Heart left ventricle (tissue), 16 donors: ENCODE results near the gene AFAP1L1. TPM values are rescaled to one million over a fixed set of nuclear protein-coding genes. Genes with fewer than 3 reads are reported as not detected.
A peak's percentile ranks its signal among the peaks of the same experiment; 100 is the strongest.

ENCODE experiments used
- ATAC-seq, 4 donors: fragments of 200-7000 bp; cut with Tn5 transposase; one replicate each; pipeline ENCODE4 v1.9.1; 2020 to 2022; ENCODE audit warnings: moderate library complexity in 4 of 4, mild to moderate bottlenecking in 3 of 4, moderate number of reproducible peaks in 1 of 4
- DNase-seq, 5 donors: peaks; one replicate each; pipeline ENCODE4 v3.0.0-alpha.2; 2020
- H3K27ac ChIP-seq, 12 donors: fragments of 200-600 bp; sonication (generic) in 4 of 12; one replicate each; pipeline versions ENCODE4 v1.5.0 to v1.8.0; 2016 to 2022; ENCODE audit warnings: mild to moderate bottlenecking in 2 of 12
- H3K27me3 ChIP-seq, 9 donors: fragments of 200-600 bp; sonication (generic) in 2 of 9; one replicate each; pipeline versions ENCODE4 v1.5.1 to v1.8.0; 2016 to 2022; ENCODE audit warnings: mild to moderate bottlenecking in 3 of 9
- H3K36me3 ChIP-seq, 9 donors: fragments of 200-600 bp; sonication (generic) in 2 of 9; one replicate each; pipeline versions ENCODE4 v1.5.0 to v1.8.0; 2018 to 2022; ENCODE audit warnings: mild to moderate bottlenecking in 2 of 9
- H3K4me1 ChIP-seq, 12 donors: fragments of 200-600 bp; sonication (generic) in 4 of 12; one replicate each; pipeline versions ENCODE4 v1.5.0 to v1.8.0; 2016 to 2022; ENCODE audit warnings: mild to moderate bottlenecking in 3 of 12
- H3K4me3 ChIP-seq, 12 donors: fragments of 200-600 bp; sonication (generic) in 4 of 12; one replicate each; pipeline versions ENCODE4 v1.5.0 to v1.8.0; 2017 to 2022; ENCODE audit warnings: mild to moderate bottlenecking in 9 of 12, moderate library complexity in 4 of 12
- H3K9me3 ChIP-seq, 12 donors: fragments of 200-600 bp; sonication (generic) in 4 of 12; one replicate each; pipeline versions ENCODE4 v1.5.0 to v1.8.0; 2016 to 2022; ENCODE audit warnings: mild to moderate bottlenecking in 1 of 12
- POLR2A ChIP-seq, 2 donors: fragments of 450-650 bp; IDR thresholded peaks; one replicate each; pipeline ENCODE4 v1.6.1; 2017; ENCODE audit warnings: antibody characterized with exemption in 2 of 2, mild to moderate bottlenecking in 2 of 2, moderate library complexity in 2 of 2
- WGBS, 4 donors: extraction: QIAGEN DNeasy Blood & Tissue Kit in 2 of 4; methylation state at CpG; one replicate each; pipeline versions ENCODE4 v1.1.5 to v1.1.7; 2013 to 2018; 5-methylcytosine and 5-hydroxymethylcytosine counted together
- intact Hi-C, 10 donors: fragments of 100-400 bp; cut with DNase I; formaldehyde crosslinking; loops; one replicate each; pipeline versions ENCODE4 v1.11.1 to v1.14.2; 2022
- polyA plus RNA-seq, 2 donors: library from polyadenylated mRNA; stranded (reverse); fragments of 200-250 nt; gene quantifications; one replicate each; pipeline ENCODE4 v1.2.3, GENCODE V29; 2013
- total RNA-seq, 9 donors: library from RNA; depleted of rRNA in 2 of 9; stranded (reverse); fragments of >200 nt in 2 of 9; fragmentation: NEBNext Ultra II Directional in 3 of 9; extraction: Animal tissue kit (Norgen Biotek cat#: 25700) in 3 of 9; gene quantifications; one replicate each; pipeline versions ENCODE4 v1.1.0 to v1.2.4, GENCODE V29; 2016 to 2023
- TF ChIP-seq, protein P1 (sequence below), 12 donors: fragments of 200-600 bp; sonication (generic) in 4 of 12; IDR thresholded peaks; one replicate each; pipeline versions ENCODE4 v1.5.0 to v1.8.0; 2018 to 2022; ENCODE audit warnings: antibody characterized with exemption in 12 of 12, mild to moderate bottlenecking in 5 of 12
- donor health status: ischemic (EF 13 %, LVEDD 7.1; RV severe dilation, severe dysfunction).
- donor health status: healthy with polysubstance abuse.
- donor health status: DM: no; HTN: yes; CAD: no.
- donor health status: DM: no; HTN: no; CAD: no.
- donor health status: ischemic (EF 25% LVEDD 6.9; RV normal size, moderate dysfunction).
- donor health status: ischemic (EF 25% LVEDD 5.7; RV mildly dilated, moderate dysfunction).
- donor health status: healthy.
- donor health status: DM: yes; HTN: yes; CAD: no.
- donor health status: ischemic (EF 35%, LVEDD 5.7; RV mildly dilated, moderate dysfunction).
- donor health status: nonischemic (EF 11% LVEDD 7.7; RV severe dilation, severe dysfunction).
- donor health status: DM: yes; HTN: yes; CAD: no.
- donor health status: PGD.
- donor health status: ischemic (EF 29% LVEDD 5.4; RV normal size, mild dysfunction).
- donor health status: nonischemic (EF 23%, LVEDD 6.1; RV moderate dilation, normal function).

Gene AFAP1L1
- total and polyA plus RNA-seq, 11 donors = 30.4 to 57.7 (median 45.0) TPM

DNA sequence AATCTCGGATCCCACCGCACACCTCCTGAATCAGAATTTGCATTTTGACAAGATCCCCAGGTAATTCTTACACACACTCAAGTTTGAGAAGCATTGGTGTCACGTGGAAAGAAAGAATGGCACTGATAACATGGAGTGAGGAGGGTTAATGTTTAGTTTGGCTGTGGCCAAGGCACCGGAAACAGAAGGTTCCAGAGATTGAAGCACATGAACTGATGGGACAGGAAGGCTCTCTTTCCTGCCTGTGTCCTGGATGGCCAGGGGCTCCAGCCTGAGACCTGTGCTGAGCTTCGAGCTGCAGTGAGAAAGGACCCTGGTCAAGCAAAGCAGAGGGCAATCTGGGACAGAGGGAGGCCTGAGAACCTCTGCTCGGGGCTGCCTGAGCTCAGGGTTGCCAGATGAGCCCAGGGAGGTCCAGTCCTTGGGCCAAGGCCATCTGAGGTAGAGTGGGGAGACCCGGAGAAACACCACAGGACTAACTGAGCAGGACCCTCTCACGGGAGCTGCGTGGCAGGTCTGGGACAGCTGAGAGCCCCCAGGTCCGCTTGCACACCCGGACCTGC lies 27.3 kb downstream of the AFAP1L1 start:
- WGBS, 4 donors = 29 to 48% (median 42%) methylated on average over 9 to 11 of the region's 11 CpGs
- H3K4me3 ChIP-seq = peak overlapping the region in 5 of 12 donors; percentile 5 to 23 (median 9)
- H3K9me3 ChIP-seq = no peaks in the 10 kb centered on the region
- DNase-seq = peak in 4 of 5 donors; percentile 50 to 64 (median 55)
- peaks cover 0 to 45% (median 27%) of the 10 kb centered on the region in 9 donors for H3K36me3 ChIP-seq
- H3K27ac ChIP-seq = peak overlapping the region; percentile 35 to 86 (median 80)
- no peak for TF ChIP-seq POLR2A (IDR thresholded peaks at IDR 0.05)
- TF ChIP-seq, protein P1, sequence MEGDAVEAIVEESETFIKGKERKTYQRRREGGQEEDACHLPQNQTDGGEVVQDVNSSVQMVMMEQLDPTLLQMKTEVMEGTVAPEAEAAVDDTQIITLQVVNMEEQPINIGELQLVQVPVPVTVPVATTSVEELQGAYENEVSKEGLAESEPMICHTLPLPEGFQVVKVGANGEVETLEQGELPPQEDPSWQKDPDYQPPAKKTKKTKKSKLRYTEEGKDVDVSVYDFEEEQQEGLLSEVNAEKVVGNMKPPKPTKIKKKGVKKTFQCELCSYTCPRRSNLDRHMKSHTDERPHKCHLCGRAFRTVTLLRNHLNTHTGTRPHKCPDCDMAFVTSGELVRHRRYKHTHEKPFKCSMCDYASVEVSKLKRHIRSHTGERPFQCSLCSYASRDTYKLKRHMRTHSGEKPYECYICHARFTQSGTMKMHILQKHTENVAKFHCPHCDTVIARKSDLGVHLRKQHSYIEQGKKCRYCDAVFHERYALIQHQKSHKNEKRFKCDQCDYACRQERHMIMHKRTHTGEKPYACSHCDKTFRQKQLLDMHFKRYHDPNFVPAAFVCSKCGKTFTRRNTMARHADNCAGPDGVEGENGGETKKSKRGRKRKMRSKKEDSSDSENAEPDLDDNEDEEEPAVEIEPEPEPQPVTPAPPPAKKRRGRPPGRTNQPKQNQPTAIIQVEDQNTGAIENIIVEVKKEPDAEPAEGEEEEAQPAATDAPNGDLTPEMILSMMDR (IDR thresholded peaks at IDR 0.05) = no peak
- peaks cover 13 to 98% (median 75%) of the 10 kb centered on the region in 12 donors for H3K4me1 ChIP-seq
- ATAC-seq = peak in 3 of 4 donors; percentile 27 to 66 (median 38)
- intact Hi-C loops = no loop called here
- no peaks in the 10 kb centered on the region for H3K27me3 ChIP-seq

DNA sequence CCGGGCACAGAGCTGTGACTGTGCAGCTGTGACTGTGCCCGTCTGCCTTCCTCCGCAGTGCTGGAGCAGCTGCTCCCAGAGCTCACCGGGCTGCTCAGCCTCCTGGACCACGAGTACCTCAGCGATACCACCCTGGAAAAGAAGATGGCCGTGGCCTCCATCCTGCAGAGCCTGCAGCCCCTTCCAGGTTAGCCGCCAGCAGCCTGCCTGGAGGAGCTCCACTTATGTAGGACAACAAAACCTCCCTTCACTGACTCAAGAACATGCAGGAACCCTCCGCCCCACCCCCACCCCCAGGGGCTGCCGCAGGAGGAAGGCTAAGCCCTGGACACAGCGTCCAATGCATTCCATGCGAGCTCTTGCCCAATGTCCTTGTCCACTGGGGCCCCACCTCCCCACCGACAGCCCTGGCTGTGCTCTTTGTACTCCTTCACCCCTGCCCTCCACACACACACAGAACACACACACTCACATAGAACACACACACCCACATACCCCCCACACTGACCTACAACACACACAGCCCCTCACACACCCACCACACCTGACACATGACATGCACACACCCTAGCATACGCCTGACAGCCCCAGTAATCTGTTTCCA lies 27.9 kb downstream of the AFAP1L1 start:
- Histone ChIP-seq H3K36me3 (peaks cover 0 to 51% (median 32%) of the 10 kb centered on the region in 9 donors), H3K4me3 (peak overlapping the region in 5 of 12 donors; percentile 5 to 23 (median 9)), H3K27ac (peak overlapping the region; percentile 35 to 86 (median 80)), H3K9me3 (no peaks in the 10 kb centered on the region), H3K4me1 (peaks cover 13 to 98% (median 70%) of the 10 kb centered on the region in 12 donors), H3K27me3 (no peaks in the 10 kb centered on the region)
- TF ChIP-seq POLR2A (IDR thresholded peaks at IDR 0.05) = no peak
- TF ChIP-seq, protein P1 (IDR thresholded peaks at IDR 0.05) = no peak
- intact Hi-C loops = no loop called here
- WGBS, 4 donors = 50 to 64% (median 56%) methylated on average over 14 of the region's 14 CpGs
- DNase-seq (peak in 2 of 5 donors; percentile 47 to 58), ATAC-seq (peak in 2 of 4 donors; percentile 16 to 27)

DNA sequence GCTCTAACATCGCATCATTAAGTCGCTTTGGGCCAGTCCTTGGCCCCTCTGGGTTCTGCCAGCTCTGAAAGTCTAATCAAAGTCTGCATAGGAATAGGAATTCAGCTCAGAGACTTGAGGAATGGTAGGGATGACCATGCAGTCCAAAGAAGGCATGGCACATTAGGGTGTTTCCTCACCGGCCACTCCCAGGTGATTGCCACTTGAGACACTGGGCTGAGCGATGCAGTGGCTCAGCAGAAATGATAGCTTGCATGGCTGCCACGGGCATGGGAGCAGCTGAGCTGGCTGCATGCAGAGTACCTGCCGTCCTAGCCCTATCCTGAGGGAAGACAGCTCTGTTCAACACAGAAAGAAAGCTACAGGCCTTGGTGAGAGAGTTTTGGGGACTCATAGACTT lies 28.8 kb downstream of the AFAP1L1 start:
- H3K9me3 ChIP-seq = no peaks in the 10 kb centered on the region
- peaks cover 10 to 98% (median 65%) of the 10 kb centered on the region in 12 donors for H3K4me1 ChIP-seq

More for the DNA sequence above, 28.8 kb downstream of the AFAP1L1 start:
- 72 to 88% (median 77%) methylated on average over 6 of the region's 6 CpGs for WGBS, 4 donors
- Histone ChIP-seq H3K4me3 (no peak overlapping the region), H3K27me3 (no peaks in the 10 kb centered on the region), H3K36me3 (peaks cover 0 to 60% (median 39%) of the 10 kb centered on the region in 9 donors), H3K27ac (peak overlapping the region in 10 of 12 donors; percentile 15 to 86 (median 82))
- intact Hi-C loops = no loop called here
- TF ChIP-seq, protein P1 (IDR thresholded peaks at IDR 0.05) = no peak
- no peak for TF ChIP-seq POLR2A (IDR thresholded peaks at IDR 0.05)
- DNase-seq = no peak
- ATAC-seq = no peak
